Mucosa of rectum (tissue), 2 donors: ENCODE measurements around the gene AMY2B.
"Not testable (repeated sequence)": the region's sequence is repeated elsewhere in the genome, so short reads cannot be mapped to it uniquely, and the experiment has no call there.

Experiments used
- H3K27ac ChIP-seq, 2 donors: one replicate each; pipeline ENCODE4 v1.7.0; 2013; ENCODE audit warnings: inconsistent platforms in 2 of 2, low read depth in 2 of 2, low read length in 2 of 2
- H3K27me3 ChIP-seq, 2 donors: one replicate each; pipeline ENCODE4 v1.7.0; 2013; ENCODE audit warnings: low read length in 2 of 2; ENCODE audit not compliant: control insufficient read depth in 2 of 2, insufficient read depth in 2 of 2
- H3K36me3 ChIP-seq, 2 donors: one replicate each; pipeline ENCODE4 v1.7.0; 2013; ENCODE audit warnings: low read length in 2 of 2; ENCODE audit not compliant: control insufficient read depth in 2 of 2, insufficient read depth in 2 of 2
- H3K4me1 ChIP-seq, 2 donors: one replicate each; pipeline ENCODE4 v1.7.0; 2013; ENCODE audit warnings: low read length in 2 of 2, mild to moderate bottlenecking in 1 of 2; ENCODE audit not compliant: control insufficient read depth in 2 of 2, insufficient read depth in 2 of 2
- H3K4me3 ChIP-seq, 2 donors: one replicate each; pipeline ENCODE4 v1.7.0; 2013; ENCODE audit warnings: low read length in 2 of 2
- H3K9ac ChIP-seq, 2 donors: one replicate each; pipeline ENCODE4 v1.7.0; 2013; ENCODE audit warnings: low read length in 2 of 2, low read depth in 1 of 2, mild to moderate bottlenecking in 1 of 2
- H3K9me3 ChIP-seq, 2 donors: one replicate each; pipeline ENCODE4 v1.7.0; 2013; ENCODE audit warnings: low read length in 2 of 2; ENCODE audit not compliant: control insufficient read depth in 2 of 2
- donor health status: healthy.
- donor health status: Normal muscosa, but diverticular disease.

The AMY2B gene

DNA sequence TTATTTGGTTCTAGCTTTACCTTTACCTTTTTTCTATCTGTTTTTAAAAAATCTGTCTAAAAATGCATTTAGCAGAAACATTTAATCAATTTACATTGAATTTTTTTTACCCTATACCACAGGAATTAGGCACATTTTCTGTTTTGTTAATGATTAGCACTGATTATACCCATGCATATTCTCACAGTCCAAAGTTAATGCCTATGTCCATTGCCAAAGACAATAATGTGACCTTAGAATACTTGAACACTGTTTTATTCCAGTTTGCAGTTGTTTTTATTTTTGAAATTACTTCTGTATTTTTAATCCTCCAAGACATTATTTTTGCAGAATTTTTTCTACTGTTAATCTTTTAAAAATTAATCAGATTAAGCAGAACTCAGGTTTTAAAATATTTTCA lies 11.0 kb upstream of the AMY2B start:
- Histone ChIP-seq H3K27ac (no peak overlapping the region), H3K4me3 (no peak overlapping the region), H3K9ac (no peak overlapping the region), H3K36me3 (peaks cover 0 to 6% of the 10 kb centered on the region in 2 donors), H3K9me3 (no peaks in the 10 kb centered on the region), H3K27me3 (no peaks in the 10 kb centered on the region), H3K4me1 (no peaks in the 10 kb centered on the region)

- H3K27ac ChIP-seq, H3K36me3 ChIP-seq, H3K9me3 ChIP-seq, H3K27me3 ChIP-seq, H3K9ac ChIP-seq, H3K4me1 ChIP-seq, H3K4me3 ChIP-seq: not testable (repeated sequence)
Measured at GRCh38 chr1:103561124-103561523, 10.3 kb upstream of the AMY2B start.

DNA sequence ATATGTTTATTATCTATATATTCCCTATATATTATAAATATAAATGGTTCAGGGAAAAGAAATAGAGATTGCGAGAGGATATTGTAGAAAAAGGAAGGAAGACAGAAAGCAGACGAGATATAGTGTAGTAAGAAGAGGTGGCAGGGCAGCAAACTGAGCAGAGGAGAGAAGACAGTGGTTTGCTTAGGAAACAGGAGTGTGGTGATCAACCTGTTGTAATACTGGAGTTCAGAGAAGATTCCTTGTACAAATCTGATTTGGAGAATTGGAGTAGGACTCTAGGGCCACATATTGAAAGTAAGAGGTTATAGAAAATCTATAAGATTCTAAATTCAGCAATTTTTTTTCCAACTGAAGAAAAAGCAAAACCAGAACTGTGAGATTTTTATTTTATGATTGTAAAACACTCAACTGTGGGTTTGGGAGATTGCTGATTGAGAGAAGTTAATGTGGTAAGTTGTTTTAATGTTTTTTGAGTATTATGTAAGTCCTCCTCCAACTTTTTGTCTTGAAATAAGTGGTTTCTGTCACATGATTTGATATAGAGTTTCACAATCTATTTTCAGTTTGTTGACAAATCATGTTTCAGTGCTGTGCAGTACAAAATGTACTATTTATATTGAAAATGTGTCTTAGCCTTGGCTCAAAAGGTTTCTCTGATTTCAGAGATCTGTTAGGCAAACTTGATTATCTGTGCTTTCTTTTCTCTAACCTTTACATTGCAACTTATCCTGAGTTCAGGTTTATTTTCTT lies 9.6 kb upstream of the AMY2B start:
- no peak overlapping the region for H3K9ac ChIP-seq
- no peaks in the 10 kb centered on the region for H3K27me3 ChIP-seq
- no peaks in the 10 kb centered on the region for H3K36me3 ChIP-seq
- H3K4me1 ChIP-seq: no peaks in the 10 kb centered on the region
- peak overlapping the region in 1 of 2 donors; percentile 54 for H3K27ac ChIP-seq
- H3K9me3 ChIP-seq: no peaks in the 10 kb centered on the region
- H3K4me3 ChIP-seq: no peak overlapping the region

GRCh38 chr1:103563056-103563455 lies 8.3 kb upstream of the AMY2B start:
- Histone ChIP-seq H3K9me3 (no peaks in the 10 kb centered on the region), H3K4me3 (no peak overlapping the region), H3K4me1 (no peaks in the 10 kb centered on the region), H3K27me3 (no peaks in the 10 kb centered on the region), H3K9ac (no peak overlapping the region), H3K27ac (no peak overlapping the region), H3K36me3 (no peaks in the 10 kb centered on the region)

- H3K27ac ChIP-seq: no peak overlapping the region
Measured at GRCh38 chr1:103569493-103569892, 1.9 kb upstream of the AMY2B start.

DNA sequence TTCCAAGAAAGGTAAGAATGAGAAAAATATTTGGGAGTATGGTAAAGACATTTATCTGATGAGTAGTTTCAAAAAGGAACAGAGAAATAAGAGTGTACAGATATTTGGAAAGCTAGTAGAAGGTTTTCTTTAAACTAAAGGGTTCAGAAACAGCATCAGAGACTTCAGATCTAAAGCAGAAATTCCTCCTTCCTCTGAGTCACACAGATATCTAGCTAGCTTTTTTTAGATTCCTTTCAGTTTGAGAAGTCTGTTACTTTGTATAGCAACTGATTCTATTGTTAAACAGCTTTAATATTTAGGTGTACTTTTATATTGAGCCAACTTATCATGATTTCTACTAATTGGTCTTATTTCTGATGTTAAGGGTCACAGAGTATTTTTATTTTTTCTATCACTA lies 4.7 kb downstream of the AMY2B start:
- Histone ChIP-seq H3K27me3 (no peaks in the 10 kb centered on the region), H3K4me1 (no peaks in the 10 kb centered on the region), H3K9ac (no peak overlapping the region), H3K4me3 (no peak overlapping the region), H3K36me3 (no peaks in the 10 kb centered on the region), H3K27ac (no peak overlapping the region), H3K9me3 (no peaks in the 10 kb centered on the region)

More at GRCh38 chr1:103569493-103569892, 1.9 kb upstream of the AMY2B start:
- H3K9me3 ChIP-seq: no peaks in the 10 kb centered on the region
- no peaks in the 10 kb centered on the region for H3K4me1 ChIP-seq
- no peaks in the 10 kb centered on the region for H3K27me3 ChIP-seq
- no peak overlapping the region for H3K9ac ChIP-seq
- H3K36me3 ChIP-seq: peaks cover 0 to 3% of the 10 kb centered on the region in 2 donors
- H3K4me3 ChIP-seq: no peak overlapping the region

DNA sequence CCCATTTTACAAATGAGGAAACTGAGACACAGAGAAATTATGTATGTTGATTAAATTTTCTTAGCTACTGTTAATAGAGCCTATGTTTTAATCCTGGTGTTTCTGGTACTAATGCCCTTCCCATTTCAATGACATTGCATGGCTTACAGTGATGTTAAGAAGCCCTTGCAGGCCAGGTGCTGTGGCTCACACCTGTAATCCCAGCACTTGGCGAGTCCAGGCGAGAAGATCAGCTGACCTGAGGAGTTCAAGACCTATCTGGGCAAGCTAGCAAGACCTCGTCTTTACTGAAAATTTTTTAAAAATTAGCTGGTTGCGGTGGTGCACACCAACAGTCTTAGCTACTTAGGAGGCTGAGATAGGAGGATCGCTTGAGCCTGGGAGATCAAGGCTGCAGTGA lies 5.4 kb downstream of the AMY2B start:
- not testable (repeated sequence) for H3K36me3 ChIP-seq, H3K4me3 ChIP-seq, H3K9me3 ChIP-seq, H3K27me3 ChIP-seq, H3K4me1 ChIP-seq, H3K27ac ChIP-seq, H3K9ac ChIP-seq

DNA sequence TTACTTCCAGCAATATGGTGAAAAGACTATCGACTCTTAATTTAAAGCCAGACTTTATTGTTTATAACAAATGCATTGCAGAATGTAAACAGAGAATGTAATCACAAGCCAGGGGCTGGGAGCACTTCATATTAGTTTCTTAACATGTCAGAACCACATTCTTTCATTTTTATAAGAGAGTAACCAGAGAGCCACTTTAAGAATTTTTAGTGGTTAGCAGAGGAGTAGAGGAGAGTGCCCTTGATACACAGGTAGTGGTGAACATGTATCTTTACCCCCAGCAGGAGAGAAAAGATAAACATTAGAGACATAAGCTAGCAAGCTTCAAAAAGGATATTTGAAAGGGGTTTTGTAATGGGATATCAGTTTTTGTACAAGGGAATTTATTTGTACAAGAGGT lies 11.1 kb downstream of the AMY2B start:
- no peaks in the 10 kb centered on the region for H3K27me3 ChIP-seq
- H3K36me3 ChIP-seq: no peaks in the 10 kb centered on the region
- H3K9ac ChIP-seq: no peak overlapping the region
- no peak overlapping the region for H3K27ac ChIP-seq
- H3K4me1 ChIP-seq: no peaks in the 10 kb centered on the region
- no peak overlapping the region for H3K4me3 ChIP-seq
- H3K9me3 ChIP-seq: no peaks in the 10 kb centered on the region

DNA sequence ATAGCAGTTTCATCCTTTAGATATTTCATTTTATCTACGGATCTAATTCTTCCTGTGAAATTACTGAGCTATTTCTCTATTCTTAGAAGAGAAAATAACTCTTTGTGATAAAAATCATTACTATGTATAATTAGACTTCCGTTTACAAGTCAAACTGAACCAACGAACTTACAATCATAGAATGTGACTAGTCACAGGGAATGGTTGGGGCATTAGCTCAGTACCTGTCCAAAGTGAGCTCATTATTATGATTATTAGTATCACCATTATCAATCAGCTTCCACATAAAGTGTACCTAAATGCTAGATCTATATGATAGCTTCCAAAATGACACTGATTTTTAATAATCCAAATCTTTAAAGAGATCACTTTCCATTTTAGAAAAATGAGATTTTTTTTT lies 12.5 kb downstream of the AMY2B start:
- no peaks in the 10 kb centered on the region for H3K9me3 ChIP-seq
- no peaks in the 10 kb centered on the region for H3K4me1 ChIP-seq
- no peaks in the 10 kb centered on the region for H3K36me3 ChIP-seq
- no peak overlapping the region for H3K27ac ChIP-seq
- no peaks in the 10 kb centered on the region for H3K27me3 ChIP-seq
- H3K9ac ChIP-seq: no peak overlapping the region
- H3K4me3 ChIP-seq: no peak overlapping the region

DNA sequence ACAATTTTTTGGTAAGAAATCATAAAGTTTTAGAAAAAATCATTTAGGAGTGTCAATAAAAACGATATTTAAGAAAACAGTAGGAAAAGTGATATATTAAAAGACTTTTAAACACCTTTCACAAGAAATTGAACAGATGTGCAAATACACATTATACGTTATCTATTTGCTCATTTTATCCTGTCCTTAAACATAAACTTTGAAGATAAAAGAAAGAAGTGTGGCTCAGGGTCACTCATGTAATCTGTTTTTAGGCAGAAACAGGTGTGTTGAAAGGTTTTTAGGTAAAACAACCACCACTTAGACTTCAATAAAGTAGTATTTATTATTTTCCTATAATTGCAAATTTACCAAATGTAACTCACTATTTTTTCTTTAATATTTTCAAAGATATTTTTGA lies 13.1 kb downstream of the AMY2B start:
- H3K27me3 ChIP-seq: no peaks in the 10 kb centered on the region
- no peak overlapping the region for H3K4me3 ChIP-seq
- H3K36me3 ChIP-seq: no peaks in the 10 kb centered on the region
- no peaks in the 10 kb centered on the region for H3K4me1 ChIP-seq
- H3K9me3 ChIP-seq: no peaks in the 10 kb centered on the region
- H3K27ac ChIP-seq: no peak overlapping the region
- no peak overlapping the region for H3K9ac ChIP-seq

DNA sequence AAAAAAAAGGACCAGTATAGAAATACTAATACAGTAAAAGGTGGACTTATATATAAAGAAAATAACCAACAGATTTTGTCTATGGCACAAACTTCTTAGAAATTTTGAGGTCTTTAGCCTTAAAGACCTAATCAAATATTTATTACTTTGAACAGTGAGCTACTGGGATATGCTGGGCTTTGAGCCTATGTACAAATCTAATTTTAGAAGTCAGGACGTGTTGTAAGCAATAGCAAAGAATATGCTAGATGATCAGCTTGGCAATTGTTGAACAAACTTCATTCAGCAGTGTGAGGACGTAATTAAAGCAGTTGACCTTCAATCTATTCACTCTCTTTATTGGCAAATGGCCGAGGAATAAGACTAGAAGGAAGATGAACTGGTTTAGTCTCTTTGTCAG lies 31.4 kb downstream of the AMY2B start:
- H3K4me3 ChIP-seq, H3K4me1 ChIP-seq, H3K9me3 ChIP-seq, H3K9ac ChIP-seq, H3K27me3 ChIP-seq, H3K36me3 ChIP-seq, H3K27ac ChIP-seq: not testable (repeated sequence)
